Renal pelvis (tissue), 4 donors: ENCODE results near the gene EPN3. TPM values are rescaled to one million over a fixed set of nuclear protein-coding genes. Genes with fewer than 3 reads are reported as not detected.
A peak's percentile ranks its signal among the peaks of the same experiment; 100 is the strongest.

ENCODE experiments used
- DNase-seq: peaks from one replicate; pipeline ENCODE4 v3.0.0-alpha.2; 2013
- polyA plus RNA-seq, 3 donors: library from polyadenylated mRNA; unstranded; fragments of 120-200 nt; gene quantifications; one replicate each; pipeline ENCODE4 v1.2.1, GENCODE V29; 2013; ENCODE audit not compliant: insufficient read length in 3 of 3

The EPN3 gene
- polyA plus RNA-seq, 3 donors, result 15.4 to 16.8 (median 16.2) TPM

DNA sequence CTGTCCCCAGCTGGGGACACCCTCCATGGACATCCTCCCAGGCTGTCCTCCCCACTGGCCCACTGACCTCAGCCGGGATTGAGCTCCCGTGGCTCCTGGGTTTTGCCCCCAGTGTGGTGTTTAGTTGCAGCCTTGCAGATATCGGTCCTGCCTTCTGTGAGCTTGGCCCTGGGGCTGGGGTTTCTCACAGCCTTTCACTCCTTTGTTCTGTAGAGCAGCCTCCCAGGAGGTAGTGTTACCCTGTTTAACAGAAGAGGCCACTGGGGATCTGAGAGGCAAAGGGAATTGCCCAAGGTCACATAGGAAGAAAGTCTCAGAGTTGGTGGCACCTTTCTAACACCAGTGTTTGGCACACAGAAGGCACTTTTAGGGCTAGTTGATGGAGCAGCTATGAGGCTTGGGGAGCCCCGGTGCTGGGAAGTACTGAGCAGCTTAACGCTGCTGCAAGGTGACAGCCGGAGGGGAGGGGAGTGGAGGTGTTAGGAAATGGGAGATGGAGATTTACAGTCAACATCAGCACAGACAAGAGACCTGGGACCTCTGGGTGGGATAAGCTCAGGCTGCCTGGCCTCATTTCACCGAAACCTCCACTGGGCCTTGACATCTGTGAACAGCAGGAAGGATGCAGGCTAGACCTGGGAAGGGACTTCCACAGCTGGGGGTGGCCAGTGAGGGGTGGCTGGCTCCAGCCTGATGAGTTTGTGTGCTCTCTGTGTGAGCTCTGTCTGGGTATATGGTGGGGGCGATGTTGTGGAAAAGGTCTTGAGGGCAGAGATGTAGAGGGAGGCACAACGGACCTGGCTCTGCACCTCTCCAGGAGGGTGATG lies 54.1 kb downstream of the EPN3 start:
- DNase-seq, result no peak

DNA sequence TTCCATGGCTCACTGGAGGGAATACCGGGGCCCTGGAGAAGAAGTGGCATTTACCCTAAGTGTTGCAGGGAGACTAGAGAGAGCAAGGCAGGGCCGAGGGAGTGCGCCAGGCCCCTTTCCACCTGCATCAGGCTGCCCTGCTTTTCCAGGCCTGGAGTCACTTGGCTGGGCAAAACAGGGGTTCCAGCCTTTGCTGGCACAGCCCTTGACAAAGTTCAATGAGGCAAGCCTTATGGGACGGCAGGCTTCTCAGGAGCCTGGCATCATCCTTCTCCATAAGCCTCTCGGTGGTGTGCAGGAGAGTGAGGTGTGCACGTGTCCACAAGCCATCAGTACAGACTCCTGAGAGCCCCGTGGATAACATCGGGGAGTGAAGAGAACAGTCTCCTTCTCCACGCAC lies 55.0 kb downstream of the EPN3 start:
- no peak for DNase-seq

DNA sequence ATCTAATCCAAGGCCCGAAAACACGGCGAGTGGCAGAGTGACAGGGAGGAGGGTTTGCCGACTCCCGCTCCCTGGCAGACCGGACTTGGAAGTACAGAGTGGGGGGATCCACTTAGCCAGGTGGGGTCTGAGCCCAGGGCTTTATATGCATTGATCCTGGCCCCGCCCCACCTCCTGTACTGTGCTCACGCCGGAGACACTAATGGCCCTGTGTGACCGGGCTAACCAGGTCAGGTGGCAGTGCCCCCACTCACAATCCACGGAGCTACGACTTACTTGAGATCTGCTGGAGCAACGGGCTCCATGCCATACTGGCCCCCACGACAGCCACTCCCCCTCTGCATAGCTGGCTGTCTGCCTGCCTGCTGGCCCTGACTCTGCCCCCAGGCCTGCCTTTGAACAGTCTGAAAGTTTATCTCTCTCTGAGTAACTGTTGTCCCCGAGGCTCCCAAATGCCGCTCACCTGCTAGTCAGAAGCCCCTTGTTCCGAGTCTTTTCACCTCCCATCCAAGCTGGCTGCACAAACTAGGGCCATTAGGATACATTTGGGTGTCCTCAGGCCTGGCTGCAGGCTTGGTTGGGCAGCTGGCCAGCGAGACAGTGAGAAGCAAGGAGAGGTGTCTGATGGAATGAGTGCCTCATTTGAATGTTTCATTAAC lies 56.0 kb downstream of the EPN3 start:
- no peak for DNase-seq

GRCh38 chr17:50589095-50589705 lies 56.7 kb downstream of the EPN3 start:
- DNase-seq, result peak; percentile 70

DNA sequence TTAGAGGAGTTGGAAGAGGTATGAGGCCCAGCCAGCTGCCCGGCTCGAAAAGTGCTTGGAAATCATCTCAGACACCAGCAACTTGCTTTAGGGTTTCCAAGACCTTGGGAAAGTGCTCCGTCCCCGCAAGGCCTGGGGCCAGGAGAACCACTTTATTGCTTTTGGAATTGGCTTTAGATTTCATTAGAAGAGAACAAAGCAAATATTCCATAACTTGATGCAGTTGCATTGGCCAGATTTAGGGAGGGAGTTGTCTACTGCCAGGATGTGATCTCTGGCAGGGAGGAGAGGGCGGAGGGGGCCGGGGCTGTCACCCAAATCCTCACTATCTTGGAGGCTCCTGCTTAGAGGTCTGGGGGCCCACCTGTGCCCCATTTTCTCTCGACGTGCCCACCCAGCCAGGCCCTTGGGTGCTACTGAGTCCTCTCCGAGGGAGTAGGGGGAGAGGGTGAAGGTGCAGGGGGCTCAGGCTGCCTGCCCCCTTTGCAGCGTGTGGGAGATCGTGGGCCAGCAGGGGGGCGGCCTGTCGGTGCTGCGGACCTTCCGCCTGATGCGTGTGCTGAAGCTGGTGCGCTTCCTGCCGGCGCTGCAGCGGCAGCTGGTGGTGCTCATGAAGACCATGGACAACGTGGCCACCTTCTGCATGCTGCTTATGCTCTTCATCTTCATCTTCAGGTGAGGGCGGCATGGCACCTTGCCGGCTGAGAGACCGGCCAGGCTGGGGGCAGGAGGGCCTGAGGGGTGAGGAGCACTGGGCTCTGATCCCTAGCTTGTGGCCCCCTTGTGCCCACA lies 58.6 kb downstream of the EPN3 start:
- no peak for DNase-seq

- DNase-seq, result peak; percentile 74
Observed at GRCh38 chr17:50593321-50593720, 60.8 kb downstream of the EPN3 start.

Other genes starting within 250 kb of the EPN3 start
- 10 to 100 TPM; 25.3 to 30.3 (median 29.4) TPM for gene XYLT2, start 186.6 kb upstream of the EPN3 start, polyA plus RNA-seq
- 10 to 100 TPM; 75.4 to 81.2 (median 80.8) TPM for gene MRPL27, start 159.6 kb upstream of the EPN3 start, polyA plus RNA-seq
- gene EME1, start 159.5 kb upstream of the EPN3 start, polyA plus RNA-seq, result 10 to 100 TPM in 1 of 3 donors, 1 to 10 TPM in 2; 7.7 to 11.9 (median 9.0) TPM
- gene LRRC59, start 135.2 kb upstream of the EPN3 start, polyA plus RNA-seq, result 10 to 100 TPM; 56.7 to 67.6 (median 61.0) TPM
- gene ACSF2, start 106.5 kb upstream of the EPN3 start, polyA plus RNA-seq, result 100 to 1,000 TPM; 105 to 121 (median 111) TPM
- 1 to 10 TPM; 2.0 to 4.0 (median 3.6) TPM for gene CHAD, start 63.9 kb upstream of the EPN3 start, polyA plus RNA-seq
- gene RSAD1, start 53.9 kb upstream of the EPN3 start, polyA plus RNA-seq, result 10 to 100 TPM; 52.7 to 62.3 (median 58.9) TPM
- gene MYCBPAP, start 24.3 kb upstream of the EPN3 start, polyA plus RNA-seq, result 1 to 10 TPM; 1.4 to 2.4 (median 2.3) TPM
- gene SPATA20, start 14.4 kb downstream of the EPN3 start, polyA plus RNA-seq, result 10 to 100 TPM; 46.1 to 67.4 (median 62.3) TPM
- 1 to 10 TPM; 6.3 to 8.1 (median 7.7) TPM for gene CACNA1G, start 28.0 kb downstream of the EPN3 start, polyA plus RNA-seq
- gene ABCC3, start 102.1 kb downstream of the EPN3 start, polyA plus RNA-seq, result 10 to 100 TPM in 2 of 3 donors, 1 to 10 TPM in 1; 8.7 to 22.2 (median 21.2) TPM
- gene ANKRD40, start 175.2 kb downstream of the EPN3 start, polyA plus RNA-seq, result 10 to 100 TPM; 36.8 to 46.3 (median 45.6) TPM
- gene LUC7L3, start 186.9 kb downstream of the EPN3 start, polyA plus RNA-seq, result 100 to 1,000 TPM; 539 to 647 (median 601) TPM
- gene ANKRD40CL, start 234.8 kb downstream of the EPN3 start, polyA plus RNA-seq, result under 1 TPM; 0.13 to 0.35 (median 0.30) TPM